Fibroblast of lung (primary cell): ENCODE results near the gene RANBP1. TPM values are rescaled to one million over a fixed set of nuclear protein-coding genes. Genes with fewer than 3 reads are reported as not detected.

ENCODE experiments used
- DNase-seq, 2 donors: peaks; one replicate each; pipeline versions ENCODE4 v3.0.0 to v3.0.0-alpha.2; 2010; ENCODE audit warnings: low read depth in 2 of 2
- H2AFZ ChIP-seq: 2 replicates; pipeline ENCODE4 v1.5.1; 2012; ENCODE audit warnings: low read length, control low read depth, inconsistent platforms
- H3K27ac ChIP-seq: 2 replicates; pipeline ENCODE4 v1.5.1; 2011; ENCODE audit warnings: low read length, control low read depth; ENCODE audit not compliant: insufficient read depth
- H3K27me3 ChIP-seq: 2 replicates; pipeline ENCODE4 v1.5.1; 2011; ENCODE audit warnings: mild to moderate bottlenecking, low read length; ENCODE audit not compliant: control insufficient read depth, insufficient read depth
- H3K36me3 ChIP-seq: 2 replicates; pipeline ENCODE4 v1.5.1; 2011; ENCODE audit warnings: low read length; ENCODE audit not compliant: control insufficient read depth, insufficient read depth
- H3K4me1 ChIP-seq: 2 replicates; pipeline ENCODE4 v1.5.1; 2011; ENCODE audit warnings: low read length; ENCODE audit not compliant: control insufficient read depth, insufficient read depth; ENCODE audit errors: extremely low read depth
- H3K4me2 ChIP-seq: 2 replicates; pipeline ENCODE4 v1.5.1; 2011; ENCODE audit warnings: low read length, control low read depth; ENCODE audit not compliant: insufficient read depth; ENCODE audit errors: extremely low read depth
- H3K4me3 ChIP-seq, 4 experiments: fragments of 200-600 bp in 1 of 4; sonication (generic) in 1 of 4; replicated peaks in 1 of 4; 2 replicates each; pipeline ENCODE4 v1.5.1; 2011 to 2016; ENCODE audit warnings: low read length in 4 of 4, low read depth in 3 of 4, mild to moderate bottlenecking in 3 of 4, control low read depth in 2 of 4, inconsistent platforms in 1 of 4, mixed read lengths in 1 of 4; ENCODE audit not compliant: insufficient read depth in 1 of 4; ENCODE audit errors: control extremely low read depth in 1 of 4
- H3K79me2 ChIP-seq: 2 replicates; pipeline ENCODE4 v1.5.1; 2012; ENCODE audit warnings: mild to moderate bottlenecking, low read length, inconsistent platforms; ENCODE audit not compliant: control insufficient read depth, insufficient read depth
- H3K9ac ChIP-seq: 2 replicates; pipeline ENCODE4 v1.5.1; 2011; ENCODE audit warnings: mild to moderate bottlenecking, low read length, control low read depth; ENCODE audit not compliant: insufficient read depth
- H3K9me3 ChIP-seq: 2 replicates; pipeline ENCODE4 v1.5.1; 2012; ENCODE audit warnings: low read depth, low read length; ENCODE audit not compliant: control insufficient read depth, insufficient read depth
- H4K20me1 ChIP-seq: 2 replicates; pipeline ENCODE4 v1.5.1; 2011; ENCODE audit warnings: low read length; ENCODE audit not compliant: control insufficient read depth, insufficient read depth; ENCODE audit errors: extremely low read depth
- CTCF ChIP-seq, 2 donors: IDR thresholded peaks in 1 of 2; conservative IDR thresholded peaks in 1 of 2; 1 replicate in 1 of 2; 2 replicates in 1 of 2; pipeline ENCODE4 v1.5.1; 2011 to 2012; ENCODE audit warnings: low read length in 2 of 2, control low read depth in 1 of 2, inconsistent platforms in 1 of 2, low read depth in 1 of 2, mild to moderate bottlenecking in 1 of 2
- EZH2 ChIP-seq: IDR thresholded peaks from 2 replicates; pipeline ENCODE4 v1.5.1; 2012; ENCODE audit warnings: low read length, control low read depth, mild to moderate bottlenecking; ENCODE audit errors: missing control alignments
- polyA plus RNA-seq, 2 donors: library from polyadenylated mRNA; depleted of rRNA in 1 of 2; stranded (reverse) in 1 of 2; unstranded in 1 of 2; fragments of >200 nt; gene quantifications; 2 replicates each; pipeline ENCODE4 v1.2.1, GENCODE V29; 2011 to 2012; ENCODE audit warnings: missing spikeins in 1 of 2
- total RNA-seq: library from RNA; depleted of rRNA; stranded (reverse); fragments of >200 nt; gene quantifications from 2 replicates; pipeline ENCODE4 v1.2.1, GENCODE V29; 2014

The RANBP1 gene
- total and polyA plus RNA-seq, 2 donors (not counting 1 experiment from before 2014, with no cell fraction given) = 88.5 to 178 TPM

GRCh38 chr22:20080776-20081654 is 34.9 kb upstream of the RANBP1 start:
- H3K27ac ChIP-seq = peak overlapping the region; percentile 80
- peak overlapping the region; percentile 12 for H2AFZ ChIP-seq
- H3K4me2 ChIP-seq = peak overlapping the region; percentile 90
- peak overlapping the region; percentile 71 to 83 (median 80) for H3K4me3 ChIP-seq
- peak overlapping the region; percentile 83 for H3K9ac ChIP-seq
- no peaks in the 10 kb centered on the region for H3K9me3 ChIP-seq
- DNase-seq = peak; percentile 57 to 74
- TF ChIP-seq CTCF (conservative IDR thresholded peaks at IDR 0.05 in 1 of 2, IDR thresholded peaks at IDR 0.05 in 1 of 2; ENCODE audit: low read depth in 1 of 2, low read length in 2 of 2) = no peak
- TF ChIP-seq EZH2 = no peak
- peaks cover 6% of the 10 kb centered on the region for H3K4me1 ChIP-seq
- no peaks in the 10 kb centered on the region for H3K27me3 ChIP-seq
- H3K36me3 ChIP-seq = peaks cover 6% of the 10 kb centered on the region
- peaks cover 56% of the 10 kb centered on the region for H3K79me2 ChIP-seq
- H4K20me1 ChIP-seq = no peaks in the 10 kb centered on the region

GRCh38 chr22:20083157-20083890 is 32.6 kb upstream of the RANBP1 start:
- TF ChIP-seq EZH2 (no peak), CTCF (conservative IDR thresholded peaks at IDR 0.05 in 1 of 2, IDR thresholded peaks at IDR 0.05 in 1 of 2; ENCODE audit: low read depth in 1 of 2, low read length in 2 of 2) (no peak)
- H3K27me3 ChIP-seq = no peaks in the 10 kb centered on the region
- no peak overlapping the region for H3K4me3 ChIP-seq
- H2AFZ ChIP-seq = no peak overlapping the region
- peak overlapping the region; percentile 28 for H3K27ac ChIP-seq
- H3K9me3 ChIP-seq = no peaks in the 10 kb centered on the region
- H4K20me1 ChIP-seq = no peaks in the 10 kb centered on the region
- peaks cover 6% of the 10 kb centered on the region for H3K4me1 ChIP-seq
- H3K36me3 ChIP-seq = peaks cover 16% of the 10 kb centered on the region
- peak overlapping the region; percentile 40 for H3K4me2 ChIP-seq
- H3K9ac ChIP-seq = no peak overlapping the region
- peaks cover 79% of the 10 kb centered on the region for H3K79me2 ChIP-seq
- no peak for DNase-seq

GRCh38 chr22:20083891-20084546 is 31.9 kb upstream of the RANBP1 start:
- no peak for TF ChIP-seq EZH2
- no peak for TF ChIP-seq CTCF (conservative IDR thresholded peaks at IDR 0.05 in 1 of 2, IDR thresholded peaks at IDR 0.05 in 1 of 2; ENCODE audit: low read depth in 1 of 2, low read length in 2 of 2)
- no peak overlapping the region for H3K27ac ChIP-seq
- no peak overlapping the region for H2AFZ ChIP-seq
- no peak overlapping the region for H3K9ac ChIP-seq
- peak overlapping the region; percentile 4 for H3K4me2 ChIP-seq
- H3K27me3 ChIP-seq = no peaks in the 10 kb centered on the region
- H3K79me2 ChIP-seq = peaks cover 82% of the 10 kb centered on the region
- no peak overlapping the region for H3K4me3 ChIP-seq
- no peaks in the 10 kb centered on the region for H4K20me1 ChIP-seq
- DNase-seq = no peak
- peaks cover 18% of the 10 kb centered on the region for H3K36me3 ChIP-seq
- H3K4me1 ChIP-seq = peaks cover 6% of the 10 kb centered on the region
- H3K9me3 ChIP-seq = no peaks in the 10 kb centered on the region
